Suprapubic skin (tissue), 4 donors: Measurements from ENCODE around the gene C1R. TPM values are rescaled to one million over a fixed set of nuclear protein-coding genes. Genes with fewer than 3 reads are reported as not detected.

ENCODE experiments used
- DNase-seq, 2 donors: peaks; one replicate each; pipeline ENCODE4 v3.0.0-alpha.2; 2019; ENCODE audit warnings: low spot score in 2 of 2
- H3K27ac ChIP-seq: fragments of 200-600 bp; sonication (generic); one replicate; pipeline ENCODE4 v1.5.1; 2019
- H3K27me3 ChIP-seq: fragments of 200-600 bp; sonication (generic); one replicate; pipeline ENCODE4 v1.5.1; 2019
- H3K36me3 ChIP-seq: fragments of 200-600 bp; sonication (generic); one replicate; pipeline ENCODE4 v1.5.1; 2019
- H3K4me1 ChIP-seq: fragments of 200-600 bp; sonication (generic); one replicate; pipeline ENCODE4 v1.5.1; 2019
- H3K4me3 ChIP-seq: fragments of 200-600 bp; sonication (generic); one replicate; pipeline ENCODE4 v1.5.1; 2019; ENCODE audit warnings: mild to moderate bottlenecking
- H3K9me3 ChIP-seq: fragments of 200-600 bp; sonication (generic); one replicate; pipeline ENCODE4 v1.5.1; 2019
- CTCF ChIP-seq, 2 donors: fragments of 200-600 bp in 1 of 2; fragments of 450-650 bp in 1 of 2; sonication (generic) in 1 of 2; IDR thresholded peaks; one replicate each; pipeline ENCODE4 v1.5.1; 2016 to 2019; ENCODE audit warnings: antibody characterized with exemption in 2 of 2, mild to moderate bottlenecking in 1 of 2, moderate library complexity in 1 of 2
- EP300 ChIP-seq: sonication (generic); formaldehyde crosslinking; IDR thresholded peaks from one replicate; pipeline ENCODE4 v1.6.1; 2017; ENCODE audit warnings: antibody characterized with exemption
- POLR2A ChIP-seq, 2 donors: fragments of 450-650 bp; IDR thresholded peaks; one replicate each; pipeline ENCODE4 v1.6.1; 2017; ENCODE audit warnings: antibody characterized with exemption in 2 of 2, mild to moderate bottlenecking in 2 of 2, moderate library complexity in 2 of 2
- POLR2AphosphoS5 ChIP-seq, 3 donors: sonication (generic); formaldehyde crosslinking; IDR thresholded peaks; one replicate each; pipeline ENCODE4 v1.6.1; 2017; ENCODE audit warnings: antibody characterized with exemption in 3 of 3
- WGBS: methylation state at CpG from one replicate; pipeline ENCODE4 v1.1.5; 2018; 5-methylcytosine and 5-hydroxymethylcytosine counted together
- total RNA-seq, 4 donors: library from RNA; depleted of rRNA; stranded (reverse); fragments of >200 nt; gene quantifications; one replicate each; pipeline ENCODE4 v1.1.0, GENCODE V29; 2016

The C1R gene
- total RNA-seq, 4 donors from 2014 or later: 70.2 to 166 (median 95.4) TPM

GRCh38 chr12:7089196-7089871, 2.9 kb downstream of the C1R start:
- H3K27ac ChIP-seq: no peak overlapping the region
- peak overlapping the region; percentile 52 for H3K4me3 ChIP-seq
- no peaks in the 10 kb centered on the region for H3K27me3 ChIP-seq
- peak in 1 of 2 donors; percentile 72 for DNase-seq
- H3K4me1 ChIP-seq: peaks cover 47% of the 10 kb centered on the region
- WGBS: 78% methylated on average over 7 of the region's 11 CpGs
- H3K9me3 ChIP-seq: no peaks in the 10 kb centered on the region
- no peak for TF ChIP-seq POLR2A (IDR thresholded peaks at IDR 0.05)
- TF ChIP-seq POLR2AphosphoS5 (IDR thresholded peaks at IDR 0.05): no peak
- no peak for TF ChIP-seq EP300
- TF ChIP-seq CTCF (IDR thresholded peaks at IDR 0.05): no peak
- peaks cover 38% of the 10 kb centered on the region for H3K36me3 ChIP-seq

GRCh38 chr12:7083125-7083524, 9.1 kb downstream of the C1R start:
- Histone ChIP-seq H3K4me3 (no peak overlapping the region), H3K9me3 (no peaks in the 10 kb centered on the region), H3K27me3 (no peaks in the 10 kb centered on the region), H3K27ac (no peak overlapping the region), H3K4me1 (peaks cover 32% of the 10 kb centered on the region), H3K36me3 (peaks cover 38% of the 10 kb centered on the region)
- no peak for DNase-seq
- TF ChIP-seq POLR2A (IDR thresholded peaks at IDR 0.05) (no peak), EP300 (no peak), POLR2AphosphoS5 (IDR thresholded peaks at IDR 0.05) (no peak), CTCF (IDR thresholded peaks at IDR 0.05) (no peak)

GRCh38 chr12:7081037-7081436, 11.2 kb downstream of the C1R start:
- H3K27ac ChIP-seq: no peak overlapping the region
- no peak for TF ChIP-seq POLR2AphosphoS5 (IDR thresholded peaks at IDR 0.05)
- no peak for TF ChIP-seq CTCF (IDR thresholded peaks at IDR 0.05)
- TF ChIP-seq EP300: no peak
- no peak for TF ChIP-seq POLR2A (IDR thresholded peaks at IDR 0.05)

GRCh38 chr12:7079826-7080125, 12.5 kb downstream of the C1R start:
- Histone ChIP-seq H3K27me3 (no peaks in the 10 kb centered on the region), H3K4me1 (peaks cover 32% of the 10 kb centered on the region), H3K9me3 (no peaks in the 10 kb centered on the region), H3K4me3 (peak overlapping the region; percentile 8), H3K36me3 (peaks cover 14% of the 10 kb centered on the region), H3K27ac (peak overlapping the region; percentile 89)
- TF ChIP-seq CTCF (IDR thresholded peaks at IDR 0.05) (no peak), EP300 (no peak), POLR2AphosphoS5 (IDR thresholded peaks at IDR 0.05) (no peak)
- DNase-seq: no peak

More at GRCh38 chr12:7081037-7081436, 11.2 kb downstream of the C1R start:
- 71% methylated on average over 14 of the region's 14 CpGs for WGBS
- Histone ChIP-seq H3K36me3 (peaks cover 26% of the 10 kb centered on the region), H3K4me1 (peaks cover 32% of the 10 kb centered on the region), H3K9me3 (no peaks in the 10 kb centered on the region), H3K4me3 (no peak overlapping the region), H3K27me3 (no peaks in the 10 kb centered on the region)
- no peak for DNase-seq

DNA sequence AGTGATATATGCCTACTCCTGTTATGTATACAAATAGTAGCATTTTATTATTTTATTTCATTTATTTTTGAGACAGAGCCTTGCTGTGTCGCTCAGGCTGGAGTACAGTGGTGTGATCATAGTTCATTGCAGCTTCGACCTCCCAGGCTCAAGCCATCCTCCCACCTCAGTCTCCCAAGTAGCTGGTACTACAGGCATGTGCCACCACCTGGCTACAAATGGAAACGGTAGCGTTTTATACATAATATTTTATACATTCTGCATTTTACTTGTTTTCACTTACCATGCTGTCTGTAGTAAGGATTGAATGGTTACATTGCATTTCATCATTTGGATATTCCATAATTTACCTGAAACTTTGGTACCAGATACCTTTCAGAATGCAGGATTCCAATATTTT, 14.1 kb downstream of the C1R start:
- Histone ChIP-seq H3K36me3 (peaks cover 11% of the 10 kb centered on the region), H3K27ac (no peak overlapping the region), H3K4me3 (no peak overlapping the region), H3K9me3 (no peaks in the 10 kb centered on the region), H3K27me3 (no peaks in the 10 kb centered on the region), H3K4me1 (peaks cover 32% of the 10 kb centered on the region)
- 71% methylated on average over 4 of the region's 4 CpGs for WGBS
- TF ChIP-seq EP300 (no peak), CTCF (IDR thresholded peaks at IDR 0.05) (no peak), POLR2A (IDR thresholded peaks at IDR 0.05) (no peak), POLR2AphosphoS5 (IDR thresholded peaks at IDR 0.05) (no peak)
- DNase-seq: no peak
